ENCODE data around the gene FARP2. TPM values are rescaled to one million over a fixed set of nuclear protein-coding genes. Genes with fewer than 3 reads are reported as not detected.
A peak's percentile ranks its signal among the peaks of the same experiment; 100 is the strongest.
"Not testable (repeated sequence)": the region's sequence is repeated elsewhere in the genome, so short reads cannot be mapped to it uniquely, and the experiment has no call there.

FARP2 gene, protein sequence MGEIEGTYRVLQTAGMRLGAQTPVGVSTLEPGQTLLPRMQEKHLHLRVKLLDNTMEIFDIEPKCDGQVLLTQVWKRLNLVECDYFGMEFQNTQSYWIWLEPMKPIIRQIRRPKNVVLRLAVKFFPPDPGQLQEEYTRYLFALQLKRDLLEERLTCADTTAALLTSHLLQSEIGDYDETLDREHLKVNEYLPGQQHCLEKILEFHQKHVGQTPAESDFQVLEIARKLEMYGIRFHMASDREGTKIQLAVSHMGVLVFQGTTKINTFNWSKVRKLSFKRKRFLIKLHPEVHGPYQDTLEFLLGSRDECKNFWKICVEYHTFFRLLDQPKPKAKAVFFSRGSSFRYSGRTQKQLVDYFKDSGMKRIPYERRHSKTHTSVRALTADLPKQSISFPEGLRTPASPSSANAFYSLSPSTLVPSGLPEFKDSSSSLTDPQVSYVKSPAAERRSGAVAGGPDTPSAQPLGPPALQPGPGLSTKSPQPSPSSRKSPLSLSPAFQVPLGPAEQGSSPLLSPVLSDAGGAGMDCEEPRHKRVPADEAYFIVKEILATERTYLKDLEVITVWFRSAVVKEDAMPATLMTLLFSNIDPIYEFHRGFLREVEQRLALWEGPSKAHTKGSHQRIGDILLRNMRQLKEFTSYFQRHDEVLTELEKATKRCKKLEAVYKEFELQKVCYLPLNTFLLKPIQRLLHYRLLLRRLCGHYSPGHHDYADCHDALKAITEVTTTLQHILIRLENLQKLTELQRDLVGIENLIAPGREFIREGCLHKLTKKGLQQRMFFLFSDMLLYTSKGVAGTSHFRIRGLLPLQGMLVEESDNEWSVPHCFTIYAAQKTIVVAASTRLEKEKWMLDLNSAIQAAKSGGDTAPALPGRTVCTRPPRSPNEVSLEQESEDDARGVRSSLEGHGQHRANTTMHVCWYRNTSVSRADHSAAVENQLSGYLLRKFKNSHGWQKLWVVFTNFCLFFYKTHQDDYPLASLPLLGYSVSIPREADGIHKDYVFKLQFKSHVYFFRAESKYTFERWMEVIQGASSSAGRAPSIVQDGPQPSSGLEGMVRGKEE
- 79.2 TPM for total RNA-seq (ENCODE audit: insufficient read depth, low replicate concordance)

DNA sequence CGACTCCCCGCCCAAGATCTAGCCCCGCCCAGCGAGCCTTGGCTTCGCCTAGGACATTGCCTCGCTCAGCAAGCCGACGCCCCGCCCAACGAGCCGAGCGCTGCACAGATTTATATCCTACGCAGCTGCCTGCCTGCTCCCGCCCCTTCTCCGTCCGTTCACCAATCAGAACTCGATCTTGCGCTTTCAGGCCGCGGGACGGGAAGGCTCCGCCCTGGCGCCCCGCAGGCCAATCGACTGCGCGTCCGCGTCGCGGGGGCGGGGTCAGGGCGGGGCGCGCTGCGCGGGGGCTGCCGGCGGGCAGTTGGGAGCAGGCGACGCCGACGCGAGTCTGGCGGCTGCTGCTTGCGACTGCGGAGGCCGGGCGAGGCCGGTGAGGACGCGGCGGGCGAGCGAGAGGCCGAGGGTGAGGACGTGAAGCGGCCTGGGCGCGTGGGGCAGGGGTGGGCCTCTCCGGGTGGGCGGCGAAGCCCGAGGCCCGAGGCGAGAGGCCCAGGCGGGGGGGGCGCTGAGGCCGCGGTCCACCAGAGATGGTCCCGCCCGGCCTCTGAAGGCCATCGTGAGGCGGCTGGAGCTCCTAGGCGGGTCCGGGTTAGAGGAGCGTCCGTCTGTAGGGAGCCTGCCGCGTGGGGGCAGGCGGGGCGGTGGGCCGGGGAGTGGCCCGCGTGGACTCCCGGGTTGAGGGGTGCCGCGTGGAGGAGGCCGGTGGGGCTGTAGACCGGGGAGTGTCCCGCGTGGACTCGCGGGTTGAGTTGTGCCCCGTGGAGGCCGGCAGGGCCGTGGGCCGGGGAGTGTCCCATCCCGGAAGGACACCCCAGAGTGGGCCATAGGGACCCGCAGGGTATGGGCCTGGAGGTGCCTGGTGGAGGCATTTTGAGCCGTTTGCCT lies at the start of gene FARP2:
TSS of gene FARP2 (plus strand) at position 303 of the 888 bp plus-strand sequence. CDS start 16,823 bp downstream, outside the sequence.
- peak; percentile 99 for DNase-seq (ENCODE audit: low spot score)

DNA sequence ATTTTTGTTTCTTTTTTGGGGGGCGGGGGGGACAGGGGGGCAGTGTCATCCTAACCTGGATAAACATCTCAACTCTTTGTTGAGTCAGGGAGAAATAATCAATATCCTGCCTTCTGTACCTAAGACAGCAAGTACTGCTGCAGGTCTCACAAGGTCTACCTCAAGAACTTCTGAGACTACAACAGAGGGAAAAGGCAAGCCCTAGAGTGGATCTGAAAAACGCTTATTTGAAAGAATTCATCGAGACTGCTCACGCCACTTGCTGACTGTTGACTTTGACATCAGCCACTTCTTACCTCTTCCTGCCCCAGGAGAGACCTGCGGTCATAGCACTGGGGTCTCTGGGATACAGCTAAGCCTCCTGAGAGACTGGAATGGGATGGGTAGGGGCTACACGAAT lies 49.0 kb upstream of the FARP2 start:
- no peak for DNase-seq (ENCODE audit: low spot score)

DNA sequence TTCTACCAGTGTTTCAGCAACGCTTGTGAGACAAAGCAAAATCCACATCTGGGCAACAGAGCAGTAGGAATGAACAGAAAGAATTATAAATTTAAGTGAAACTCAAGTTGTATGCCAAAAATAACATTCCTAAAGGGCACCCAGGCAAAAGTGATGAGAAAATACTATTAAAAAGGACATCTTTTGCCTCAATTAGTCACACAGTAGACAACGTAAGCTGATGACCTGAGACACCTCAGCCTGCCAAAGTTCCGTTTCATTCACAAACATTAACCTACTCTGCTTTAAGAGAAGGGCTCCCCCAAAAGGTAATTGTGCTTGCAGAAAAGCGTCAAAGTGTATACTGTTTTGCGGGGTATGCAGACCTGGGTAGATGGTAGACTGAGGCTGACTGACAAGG lies 47.8 kb upstream of the FARP2 start:
- DNase-seq (ENCODE audit: low spot score) = no peak

DNA sequence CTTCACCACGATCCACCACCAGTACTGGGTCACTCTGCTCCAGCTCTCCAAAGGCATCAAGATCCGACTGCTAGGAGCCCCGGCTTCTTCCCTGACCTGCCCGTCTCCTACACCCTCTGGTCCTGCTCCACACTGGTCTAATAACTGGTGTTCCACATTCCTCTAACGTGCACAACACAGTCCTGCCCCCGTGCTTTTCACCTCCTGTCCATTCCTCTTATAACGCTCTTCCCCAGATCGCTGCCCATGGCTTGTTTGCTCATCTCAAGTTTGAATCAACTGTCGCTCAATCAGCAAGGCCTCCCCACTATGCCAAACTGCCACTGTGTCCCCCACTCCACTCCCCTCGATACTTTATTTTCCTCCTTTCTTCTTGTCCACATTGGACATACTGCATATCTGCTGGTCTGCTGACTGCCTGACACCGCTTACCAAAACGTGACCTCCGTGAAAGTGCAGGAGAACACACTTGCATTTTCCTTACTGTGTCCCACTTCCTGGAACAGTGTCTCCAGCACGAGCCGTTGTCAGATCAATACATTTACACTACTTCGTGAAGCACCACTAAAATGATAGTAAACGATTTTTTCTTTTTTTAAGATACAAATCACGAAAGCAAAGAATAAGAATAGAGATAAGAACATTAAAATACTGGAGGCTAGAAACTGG lies 47.1 kb upstream of the FARP2 start:
- no peak for DNase-seq (ENCODE audit: low spot score)

DNA sequence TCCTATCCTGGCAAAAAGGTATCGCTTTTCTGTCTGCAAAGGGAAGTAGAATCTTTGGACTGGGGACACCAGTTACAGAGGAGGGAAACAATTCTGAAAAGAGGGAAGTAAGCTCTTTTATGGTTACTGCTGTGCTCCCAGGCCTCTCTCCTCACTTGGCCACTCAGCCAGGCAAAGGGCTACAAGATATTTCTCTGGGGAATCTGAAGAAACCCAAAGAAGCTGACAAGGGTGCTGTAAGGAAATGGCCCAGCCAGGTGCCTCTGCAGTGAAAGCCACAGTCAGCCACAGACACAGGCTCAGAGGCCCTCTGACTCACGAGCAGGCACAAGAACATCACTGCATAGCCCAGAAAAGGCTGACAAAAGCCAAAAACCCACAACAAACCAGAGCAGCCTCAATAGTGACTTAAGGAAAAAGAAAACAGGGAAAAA lies 46.4 kb upstream of the FARP2 start:
- no peak for DNase-seq (ENCODE audit: low spot score)

DNA sequence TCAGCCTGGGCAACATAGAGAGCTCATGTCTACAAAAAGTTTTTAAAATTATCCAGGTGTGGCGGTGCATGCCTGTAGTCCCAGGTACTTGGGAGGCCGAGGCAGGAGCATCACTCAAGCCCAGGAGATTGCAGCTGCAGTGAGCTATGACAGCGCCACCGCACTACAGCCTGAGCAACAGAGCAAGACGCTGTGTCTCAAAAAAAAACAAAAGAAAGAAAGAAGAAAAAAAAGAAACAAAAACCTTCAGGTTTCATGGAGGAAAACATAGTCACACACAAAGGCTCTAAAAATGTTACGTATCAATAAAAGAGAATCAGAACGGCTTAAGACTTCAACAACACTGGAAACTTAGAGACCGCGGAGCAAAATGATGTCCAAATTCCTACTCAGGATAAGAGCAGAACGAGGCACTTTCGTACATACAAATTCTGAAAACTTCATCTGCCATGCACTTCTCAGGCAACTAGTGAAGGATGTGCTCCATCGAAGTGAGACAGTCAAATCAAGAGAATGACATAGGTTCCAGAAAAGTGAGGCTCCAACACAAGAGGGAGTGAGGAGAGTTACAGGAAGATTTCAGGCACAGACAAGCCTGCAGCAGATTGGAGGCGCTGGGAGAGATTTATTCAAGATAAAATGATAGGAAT lies 45.0 kb upstream of the FARP2 start:
- no peak for DNase-seq (ENCODE audit: low spot score)

DNA sequence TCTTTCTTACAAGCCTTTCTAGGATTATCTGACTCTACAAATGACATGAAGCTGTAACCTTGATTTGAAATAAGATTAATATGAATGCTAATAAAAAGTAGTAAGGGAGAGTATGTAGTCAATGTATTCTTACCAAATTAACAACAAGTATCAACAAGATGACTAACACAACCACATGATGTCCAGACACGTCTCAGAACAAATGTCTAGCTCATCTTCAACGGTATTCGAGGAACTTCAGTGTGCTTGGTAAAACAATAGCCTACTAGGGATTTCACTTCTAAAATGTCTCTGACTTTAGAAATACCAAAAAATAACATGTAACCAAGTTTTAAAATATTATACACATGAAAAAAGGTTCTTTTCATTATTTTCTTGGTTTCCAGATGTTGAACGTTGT lies 44.0 kb upstream of the FARP2 start:
- DNase-seq (ENCODE audit: low spot score) = no peak

DNA sequence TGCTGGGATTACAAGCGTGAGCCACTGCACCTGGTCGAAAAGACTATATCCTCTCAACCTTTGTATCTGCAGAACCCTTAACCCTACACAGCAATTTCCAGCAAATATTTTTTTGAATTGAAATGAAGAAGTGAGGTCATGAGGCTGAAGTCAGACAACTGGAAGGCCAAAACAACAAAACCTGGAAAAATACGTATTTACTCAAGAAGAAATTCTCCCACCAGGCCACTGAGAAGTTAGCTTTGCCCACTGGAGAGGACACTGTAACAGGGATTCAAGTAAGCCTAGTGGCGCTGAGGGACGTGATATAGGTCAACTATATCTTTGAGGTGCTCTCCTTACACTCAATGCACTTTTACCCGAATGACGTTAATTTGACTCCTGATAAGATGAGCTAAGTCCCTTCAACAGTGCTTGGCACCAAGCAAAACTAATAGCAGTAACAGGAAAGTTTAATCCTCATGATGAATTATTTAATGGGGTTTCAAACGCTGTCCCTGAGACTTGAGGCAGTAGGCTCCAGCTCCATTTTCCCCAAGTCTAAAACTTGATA lies 42.5 kb upstream of the FARP2 start:
- no peak for DNase-seq (ENCODE audit: low spot score)

DNA sequence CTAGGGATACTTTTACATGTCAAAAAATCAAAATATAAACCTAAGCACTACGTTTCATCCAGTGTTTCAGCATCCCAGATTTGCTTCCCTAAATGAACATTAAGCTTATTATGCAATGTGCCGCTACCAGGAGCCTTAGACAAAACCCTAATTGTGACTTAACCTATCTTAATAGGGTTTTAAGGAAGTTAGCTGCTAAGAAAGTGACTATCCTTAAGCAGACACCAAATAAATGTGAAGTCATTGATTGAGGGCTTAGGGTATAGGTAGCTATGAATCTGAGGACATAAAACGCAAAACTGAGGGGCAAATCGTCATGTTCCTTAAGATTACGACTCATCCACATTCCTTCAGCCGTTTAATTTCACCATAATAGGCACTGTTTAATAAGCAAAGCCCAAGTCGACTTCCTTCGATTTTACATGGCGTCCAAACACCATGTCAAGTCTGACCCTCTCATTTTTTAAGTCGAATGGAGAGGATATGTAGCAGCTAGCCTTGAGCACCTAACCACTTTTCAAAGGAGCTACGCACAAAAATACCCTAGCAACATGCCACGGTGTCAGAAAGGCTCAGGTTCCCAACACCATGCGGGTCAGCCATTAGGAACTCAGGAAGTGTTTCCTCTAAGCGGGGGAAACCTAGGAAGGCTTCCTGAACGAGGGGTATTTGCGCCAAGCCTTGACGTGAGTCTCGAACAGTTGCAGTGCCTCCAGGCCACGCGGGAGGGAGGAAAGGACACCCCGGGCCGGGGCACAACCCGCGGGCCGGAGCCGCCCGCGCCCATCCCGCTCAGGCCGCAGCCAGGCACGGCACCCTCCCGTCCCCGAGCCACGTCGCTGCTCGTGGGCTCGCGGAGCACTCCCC lies 41.6 kb upstream of the FARP2 start:
- no peak for DNase-seq (ENCODE audit: low spot score)

DNA sequence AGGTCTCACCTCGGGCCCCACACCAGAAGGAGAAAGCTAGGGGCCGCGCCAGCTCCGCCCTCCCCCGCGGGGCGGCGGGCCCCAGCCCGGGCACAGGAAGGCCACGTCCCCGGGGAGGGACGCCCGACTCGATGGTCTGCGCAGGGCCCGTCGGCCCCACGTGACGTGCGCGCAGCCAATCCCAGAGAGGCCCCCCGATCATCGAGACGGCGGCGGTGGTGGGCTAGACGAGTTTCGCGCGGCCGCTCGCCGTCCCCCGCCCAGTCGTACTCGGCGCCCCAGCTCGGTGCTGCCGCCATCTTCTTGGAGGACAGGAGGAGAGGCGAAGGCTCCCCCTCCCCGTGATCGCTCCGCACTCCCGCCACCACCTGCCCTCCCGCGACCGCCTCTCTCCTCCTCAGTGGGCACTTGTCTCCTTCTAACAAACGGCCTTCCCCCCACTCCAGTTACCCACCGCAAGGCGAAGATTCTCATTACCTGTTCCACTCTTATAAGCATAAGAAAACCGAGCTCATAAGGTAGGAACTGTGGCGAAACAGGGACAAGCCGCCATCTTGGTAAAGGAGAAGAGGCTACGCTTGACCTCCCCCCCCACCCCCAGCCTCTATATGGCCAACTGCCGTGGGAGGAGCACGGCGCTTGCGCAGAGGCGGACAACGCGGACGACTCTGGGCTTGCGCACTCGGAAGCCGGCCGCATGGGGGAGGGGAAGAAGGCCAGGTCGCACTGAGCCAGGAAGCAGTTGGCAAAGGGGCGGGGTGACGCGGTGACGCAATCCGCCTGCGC lies 40.8 kb upstream of the FARP2 start, which contains the start of gene HDLBP:
TSS of gene HDLBP (minus strand) at position 580 of the 786 bp plus-strand sequence. CDS start 48,803 bp downstream, outside the sequence.
- peak; percentile 100 for DNase-seq (ENCODE audit: low spot score)

DNA sequence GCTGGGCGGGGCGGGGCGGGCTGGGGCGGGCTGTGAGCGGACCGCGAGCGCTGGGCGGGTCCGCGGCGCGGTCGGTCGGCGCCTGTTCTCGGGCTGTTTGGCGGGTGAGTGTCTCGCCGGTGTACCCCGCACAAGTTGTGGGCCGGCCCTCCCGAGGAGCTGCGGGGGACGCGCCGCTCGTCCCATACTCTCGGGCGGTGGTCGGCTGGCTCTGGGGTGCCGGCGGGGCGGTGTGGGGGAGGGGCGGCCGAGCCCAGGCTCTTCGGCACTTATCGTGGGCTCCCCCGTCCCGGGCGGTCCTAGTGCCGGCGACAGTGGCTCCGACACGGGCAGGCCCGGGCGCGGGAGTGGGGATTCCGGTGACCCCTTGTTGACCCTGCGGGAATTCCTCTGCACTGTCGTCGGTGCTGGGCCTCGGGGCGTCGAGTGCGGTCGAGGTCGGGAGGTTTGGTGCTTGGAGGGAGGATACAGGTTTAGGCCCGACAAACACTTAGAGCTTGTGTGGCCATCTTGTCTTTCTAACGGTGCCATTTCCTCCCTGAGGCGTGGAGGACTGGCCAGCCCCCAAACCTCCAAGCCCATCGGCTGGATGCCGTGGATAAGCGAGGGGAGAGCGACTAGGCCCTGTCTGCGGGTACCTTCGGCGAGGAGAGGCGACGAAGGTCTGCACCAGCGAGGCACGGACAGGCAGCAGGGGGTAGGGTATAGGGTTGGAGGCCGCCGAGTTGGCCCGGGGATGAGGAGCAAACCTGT lies 40.0 kb upstream of the FARP2 start, which contains the start of gene SEPTIN2:
TSS of gene SEPTIN2 (plus strand) at position 47 of the 753 bp plus-strand sequence. CDS start 8,308 bp downstream, outside the sequence.
- DNase-seq (ENCODE audit: low spot score) = peak; percentile 86

DNA sequence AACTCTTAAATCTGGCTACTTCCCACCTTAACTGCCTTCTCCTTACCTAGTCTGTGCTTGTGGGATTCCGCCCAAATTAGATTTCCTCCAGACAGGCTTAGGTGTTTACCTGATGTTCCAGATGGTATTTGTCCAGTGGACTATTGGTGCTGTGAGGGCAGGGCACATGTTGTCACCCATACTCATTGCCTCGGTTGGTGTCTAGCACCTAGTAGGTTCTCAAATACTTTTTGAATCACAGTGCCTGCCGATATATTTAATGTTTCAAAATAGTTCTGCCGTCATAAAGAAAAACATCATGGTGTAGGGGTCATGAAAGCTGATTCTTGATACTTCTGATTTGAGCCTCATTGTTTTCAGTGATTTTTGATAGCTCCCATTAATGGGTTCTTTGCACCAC lies 39.3 kb upstream of the FARP2 start:
- DNase-seq (ENCODE audit: low spot score) = no peak

DNA sequence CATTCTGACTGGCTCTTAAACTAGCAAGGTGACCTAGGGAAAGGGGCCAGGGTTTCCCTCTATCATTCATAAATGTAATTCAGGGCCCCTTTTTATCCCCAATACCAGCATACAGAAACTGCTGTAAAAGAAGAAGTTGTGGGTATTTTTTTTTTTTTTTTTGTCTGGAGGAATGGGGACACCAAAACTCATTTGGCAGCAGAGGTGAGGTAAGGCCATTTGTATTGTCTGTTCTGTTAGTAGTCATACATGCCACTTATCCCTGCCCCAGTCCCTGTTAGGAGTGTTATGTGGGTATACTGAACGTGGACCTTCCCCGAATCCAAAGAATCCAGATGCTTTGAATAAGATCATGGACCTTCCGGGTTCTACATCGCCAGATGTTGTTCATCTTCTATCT lies 38.7 kb upstream of the FARP2 start:
- DNase-seq (ENCODE audit: low spot score) = no peak

DNA sequence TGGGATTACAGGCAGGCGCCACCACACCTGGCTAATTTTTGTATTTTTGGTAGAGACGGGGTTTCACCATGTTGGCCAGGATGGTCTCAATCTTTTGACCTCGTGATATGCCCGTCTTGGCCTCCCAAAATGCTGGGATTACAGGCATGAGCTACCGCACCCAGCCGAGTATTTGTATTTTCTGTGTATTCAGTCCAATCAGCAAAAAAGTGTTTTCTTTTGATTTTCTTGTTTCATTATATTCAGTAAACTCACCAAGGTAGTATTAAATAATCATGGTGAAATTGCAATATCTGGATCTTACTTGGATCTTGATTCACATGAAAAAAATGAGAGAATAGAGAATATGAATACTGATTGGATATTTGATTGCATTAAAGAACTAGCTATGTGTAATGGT lies 37.3 kb upstream of the FARP2 start:
- not testable (repeated sequence) for DNase-seq (ENCODE audit: low spot score)

DNA sequence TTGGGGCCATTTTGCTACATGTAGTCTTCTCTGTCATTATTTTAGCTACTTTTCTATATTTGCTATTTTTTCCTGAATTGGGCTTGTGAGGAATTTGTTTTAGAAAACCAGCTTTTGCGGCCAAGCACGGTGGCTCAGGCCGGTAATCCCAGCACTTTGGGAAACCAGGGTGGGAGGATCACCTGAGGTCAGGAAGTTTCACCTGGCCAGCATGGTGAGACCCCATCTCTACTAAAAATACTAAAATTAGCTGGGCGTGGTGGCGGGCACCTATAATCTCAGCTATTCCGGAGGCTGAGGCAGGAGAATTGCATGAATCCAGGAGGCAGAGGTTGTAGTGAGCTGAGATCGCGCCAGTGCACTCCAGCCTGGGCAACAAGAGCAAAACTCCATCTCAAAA lies 35.7 kb upstream of the FARP2 start:
- DNase-seq (ENCODE audit: low spot score) = no peak

DNA sequence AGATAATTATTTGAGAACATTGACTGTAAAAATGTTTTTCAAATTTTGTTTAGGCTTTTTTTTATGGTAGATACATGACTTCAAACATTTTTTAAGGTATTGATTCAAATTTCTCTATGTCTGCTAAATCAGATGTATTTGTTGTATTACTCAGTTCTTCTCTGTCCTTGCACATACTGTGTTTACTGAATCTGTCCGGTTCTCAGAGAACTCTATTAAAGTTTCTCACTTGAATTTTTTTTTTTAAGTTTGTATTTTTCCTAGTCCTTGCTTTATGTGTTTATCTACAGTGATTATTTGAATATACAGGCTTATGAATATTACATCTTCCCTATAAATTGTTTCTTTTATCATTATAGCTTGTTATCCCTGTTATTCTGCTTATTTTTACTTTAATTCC lies 35.1 kb upstream of the FARP2 start:
- no peak for DNase-seq (ENCODE audit: low spot score)

DNA sequence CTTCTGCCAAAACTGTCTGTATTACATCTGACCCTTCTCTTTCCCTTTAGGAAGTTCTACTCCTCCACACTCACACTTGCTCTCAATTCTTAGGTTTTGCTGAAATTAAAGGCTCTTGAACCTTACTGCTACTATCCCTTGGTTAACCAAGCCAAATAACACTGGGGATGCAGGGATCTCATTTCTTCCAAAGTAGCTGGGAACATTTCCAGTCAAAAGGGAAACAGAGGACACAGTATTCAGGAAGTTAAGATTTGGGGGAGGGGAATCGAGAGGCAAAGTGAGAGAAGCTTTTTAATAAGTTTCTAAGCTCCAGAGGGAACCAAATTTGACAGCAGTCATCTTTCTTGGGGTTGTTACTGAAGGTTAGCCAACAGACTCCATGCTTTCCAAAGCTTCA lies 34.2 kb upstream of the FARP2 start:
- DNase-seq (ENCODE audit: low spot score) = no peak
